GM19467 (cell line): ENCODE measurements around the gene CHPT1.
"Not testable (repeated sequence)": the region's sequence is repeated elsewhere in the genome, so short reads cannot be mapped to it uniquely, and the experiment has no call there.

Source experiments
- ATAC-seq: cut with Tn5 transposase; IDR thresholded peaks from one replicate; pipeline ENCODE4 v1.9.1; 2021; ENCODE audit warnings: mild to moderate bottlenecking, moderate library complexity; ENCODE audit not compliant: unreplicated experiment

Gene CHPT1

GRCh38 chr12:101719566-101719965 is 22.1 kb downstream of the CHPT1 start:
- no peak for ATAC-seq

- ATAC-seq: no peak
Measured at GRCh38 chr12:101720118-101720517, 22.7 kb downstream of the CHPT1 start.

- no peak for ATAC-seq
Measured at GRCh38 chr12:101722392-101722791, 25.0 kb downstream of the CHPT1 start.

- no peak for ATAC-seq
Measured at GRCh38 chr12:101727098-101727497, 29.7 kb downstream of the CHPT1 start.

GRCh38 chr12:101729842-101730241 is 32.4 kb downstream of the CHPT1 start:
- no peak for ATAC-seq

GRCh38 chr12:101732318-101732717 is 34.9 kb downstream of the CHPT1 start:
- no peak for ATAC-seq

GRCh38 chr12:101733166-101733565 is 35.7 kb downstream of the CHPT1 start:
- no peak for ATAC-seq

- ATAC-seq: not testable (repeated sequence)
Measured at GRCh38 chr12:101734482-101734881, 37.0 kb downstream of the CHPT1 start.

- no peak for ATAC-seq
Measured at GRCh38 chr12:101737476-101737875, 40.0 kb downstream of the CHPT1 start.

GRCh38 chr12:101738920-101739665 is 41.7 kb downstream of the CHPT1 start, which contains the start of gene SYCP3:
SYCP3 (minus strand) TSS chr12:101739462; CDS start chr12:101737935, 1,527 bp downstream.
- no peak for ATAC-seq

- ATAC-seq: no peak
Measured at GRCh38 chr12:101740566-101740965, 43.1 kb downstream of the CHPT1 start.

GRCh38 chr12:101740980-101741379 is 43.5 kb downstream of the CHPT1 start:
- ATAC-seq: no peak

GRCh38 chr12:101743242-101743641 is 45.8 kb downstream of the CHPT1 start:
- ATAC-seq: no peak

GRCh38 chr12:101743724-101744472 is 46.5 kb downstream of the CHPT1 start:
- peak; percentile 96 for ATAC-seq

GRCh38 chr12:101745481-101745880 is 48.0 kb downstream of the CHPT1 start:
- no peak for ATAC-seq

- no peak for ATAC-seq
Measured at GRCh38 chr12:101746196-101746595, 48.8 kb downstream of the CHPT1 start.

GRCh38 chr12:101746661-101747060 is 49.2 kb downstream of the CHPT1 start:
- no peak for ATAC-seq

GRCh38 chr12:101747697-101748096 is 50.3 kb downstream of the CHPT1 start:
- no peak for ATAC-seq

GRCh38 chr12:101748907-101749306 is 51.5 kb downstream of the CHPT1 start:
- ATAC-seq: no peak

- no peak for ATAC-seq
Measured at GRCh38 chr12:101749657-101750056, 52.2 kb downstream of the CHPT1 start.

GRCh38 chr12:101750152-101750551 is 52.7 kb downstream of the CHPT1 start:
- ATAC-seq: no peak

- no peak for ATAC-seq
Measured at GRCh38 chr12:101759396-101760047, 62.1 kb downstream of the CHPT1 start.
